Adrenal gland (tissue), 5 donors: ENCODE results near the gene AGR3.

Source experiments
- POLR2A ChIP-seq, 2 donors: fragments of 450-650 bp; IDR thresholded peaks; one replicate each; pipeline ENCODE4 v1.6.1; 2017; ENCODE audit warnings: antibody characterized with exemption in 2 of 2, mild to moderate bottlenecking in 2 of 2, moderate library complexity in 1 of 2
- TF ChIP-seq, protein P1 (sequence below), 6 experiments: fragments of 450-650 bp in 4 of 6; fragments of 200-600 bp in 2 of 6; sonication (generic) in 1 of 6; IDR thresholded peaks; 1 replicate in 5 of 6; 2 replicates in 1 of 6; pipeline versions ENCODE4 v1.5.1 to v1.8.0; 2016 to 2021; ENCODE audit warnings: antibody characterized with exemption in 6 of 6, mild to moderate bottlenecking in 2 of 6, moderate library complexity in 1 of 6
- donor health status: DM: no; HTN: no; CAD: no.

DNA sequence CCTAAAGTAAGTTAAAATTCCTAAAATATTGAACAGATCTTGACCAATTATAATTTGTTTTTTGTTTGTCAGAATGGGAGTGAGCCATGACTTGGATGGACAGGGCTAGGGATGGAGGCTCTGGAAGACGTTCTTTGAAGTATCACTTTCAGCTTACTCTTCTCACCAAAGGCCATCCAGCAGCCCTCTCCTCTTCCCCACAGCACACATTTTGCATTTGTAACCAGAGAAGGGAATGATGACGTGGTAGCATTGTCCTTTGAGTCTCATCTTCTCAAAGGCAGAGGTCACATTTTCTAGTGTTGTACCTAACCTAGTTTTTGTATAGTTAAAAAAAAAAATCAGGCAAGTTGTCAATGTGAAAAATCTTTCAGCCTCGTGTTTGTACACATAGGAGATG lies 43.8 kb upstream of the AGR3 start:
- TF ChIP-seq, protein P1, sequence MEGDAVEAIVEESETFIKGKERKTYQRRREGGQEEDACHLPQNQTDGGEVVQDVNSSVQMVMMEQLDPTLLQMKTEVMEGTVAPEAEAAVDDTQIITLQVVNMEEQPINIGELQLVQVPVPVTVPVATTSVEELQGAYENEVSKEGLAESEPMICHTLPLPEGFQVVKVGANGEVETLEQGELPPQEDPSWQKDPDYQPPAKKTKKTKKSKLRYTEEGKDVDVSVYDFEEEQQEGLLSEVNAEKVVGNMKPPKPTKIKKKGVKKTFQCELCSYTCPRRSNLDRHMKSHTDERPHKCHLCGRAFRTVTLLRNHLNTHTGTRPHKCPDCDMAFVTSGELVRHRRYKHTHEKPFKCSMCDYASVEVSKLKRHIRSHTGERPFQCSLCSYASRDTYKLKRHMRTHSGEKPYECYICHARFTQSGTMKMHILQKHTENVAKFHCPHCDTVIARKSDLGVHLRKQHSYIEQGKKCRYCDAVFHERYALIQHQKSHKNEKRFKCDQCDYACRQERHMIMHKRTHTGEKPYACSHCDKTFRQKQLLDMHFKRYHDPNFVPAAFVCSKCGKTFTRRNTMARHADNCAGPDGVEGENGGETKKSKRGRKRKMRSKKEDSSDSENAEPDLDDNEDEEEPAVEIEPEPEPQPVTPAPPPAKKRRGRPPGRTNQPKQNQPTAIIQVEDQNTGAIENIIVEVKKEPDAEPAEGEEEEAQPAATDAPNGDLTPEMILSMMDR (IDR thresholded peaks at IDR 0.05) = no peak
- TF ChIP-seq POLR2A (IDR thresholded peaks at IDR 0.05) = no peak
